Measurements from ENCODE around the gene UBTD1. TPM values are rescaled to one million over a fixed set of nuclear protein-coding genes. Genes with fewer than 3 reads are reported as not detected.

The UBTD1 gene
- total RNA-seq, 1 donor from 2014 or later = 37.5 TPM

GRCh38 chr10:97540669-97541500 lies 42.2 kb downstream of the UBTD1 start:
- no peak overlapping the region for H3K27ac ChIP-seq
- TF ChIP-seq CTCF (IDR thresholded peaks at IDR 0.05) = no peak
- H3K9me3 ChIP-seq = no peaks in the 10 kb centered on the region
- ATAC-seq = no peak
- intact Hi-C loops (cut with DNase I) = no loop called here
- no peaks in the 10 kb centered on the region for H3K27me3 ChIP-seq
- H3K4me3 ChIP-seq = no peak overlapping the region
- no peaks in the 10 kb centered on the region for H3K36me3 ChIP-seq
- DNase-seq = peak; percentile 66
- H3K4me1 ChIP-seq = peaks cover 38% of the 10 kb centered on the region

- DNase-seq (no peak), ATAC-seq (peak; percentile 61)
- intact Hi-C loops (cut with DNase I) = no loop called here
- Histone ChIP-seq H3K4me3 (no peak overlapping the region), H3K4me1 (peaks cover 38% of the 10 kb centered on the region), H3K9me3 (no peaks in the 10 kb centered on the region), H3K27me3 (no peaks in the 10 kb centered on the region), H3K27ac (peak overlapping the region; percentile 71), H3K36me3 (no peaks in the 10 kb centered on the region)
- no peak for TF ChIP-seq CTCF (IDR thresholded peaks at IDR 0.05)
Measured at GRCh38 chr10:97542169-97543024, 43.7 kb downstream of the UBTD1 start.

- Histone ChIP-seq H3K4me3 (no peak overlapping the region), H3K27ac (peak overlapping the region; percentile 71)
- DNase-seq = peak; percentile 76
Measured at GRCh38 chr10:97543025-97543546, 44.4 kb downstream of the UBTD1 start.

GRCh38 chr10:97546456-97547270 lies 47.9 kb downstream of the UBTD1 start:
- ATAC-seq (no peak), DNase-seq (no peak)
- TF ChIP-seq CTCF (IDR thresholded peaks at IDR 0.05) = no peak
- intact Hi-C loops (cut with DNase I) = no loop called here
- Histone ChIP-seq H3K27ac (no peak overlapping the region), H3K9me3 (no peaks in the 10 kb centered on the region), H3K27me3 (no peaks in the 10 kb centered on the region), H3K4me1 (peaks cover 28% of the 10 kb centered on the region), H3K36me3 (no peaks in the 10 kb centered on the region), H3K4me3 (no peak overlapping the region)

More at GRCh38 chr10:97543025-97543546, 44.4 kb downstream of the UBTD1 start:
- no peaks in the 10 kb centered on the region for H3K9me3 ChIP-seq
- TF ChIP-seq CTCF (IDR thresholded peaks at IDR 0.05) = no peak
- peaks cover 38% of the 10 kb centered on the region for H3K4me1 ChIP-seq
- ATAC-seq = peak; percentile 89
- intact Hi-C loops (cut with DNase I) = no loop called here
- no peaks in the 10 kb centered on the region for H3K36me3 ChIP-seq
- H3K27me3 ChIP-seq = no peaks in the 10 kb centered on the region

GRCh38 chr10:97547271-97547600 lies 48.5 kb downstream of the UBTD1 start:
- Histone ChIP-seq H3K36me3 (no peaks in the 10 kb centered on the region), H3K27ac (no peak overlapping the region), H3K4me1 (peaks cover 23% of the 10 kb centered on the region), H3K9me3 (no peaks in the 10 kb centered on the region), H3K27me3 (no peaks in the 10 kb centered on the region), H3K4me3 (no peak overlapping the region)
- no peak for TF ChIP-seq CTCF (IDR thresholded peaks at IDR 0.05)
- DNase-seq (no peak), ATAC-seq (no peak)
- intact Hi-C loops (cut with DNase I) = no loop called here
